B cell (primary cell): ENCODE results near the gene PHOX2B. TPM values are rescaled to one million over a fixed set of nuclear protein-coding genes. Genes with fewer than 3 reads are reported as not detected.

ENCODE experiments used
- ATAC-seq: fragments of 200-7000 bp; cut with Tn5 transposase; one replicate; pipeline ENCODE4 v1.10.0; 2021; ENCODE audit warnings: low read depth, mild to moderate bottlenecking, moderate number of reproducible peaks, moderate library complexity
- CTCF ChIA-PET: fragments of 350-600 bp; sonication (Branson Sonifier 250); formaldehyde crosslinking; loops from one replicate; lab custom pipeline; 2021; ENCODE audit warnings: antibody characterized with exemption, inconsistent platforms; lab: Charles Lee
- POLR2A ChIA-PET: fragments of 350-600 bp; sonication (Branson Sonifier 250); formaldehyde crosslinking; loops from one replicate; lab custom pipeline; 2021; ENCODE audit warnings: antibody characterized with exemption; lab: Charles Lee
- DNase-seq: peaks from one replicate; pipeline ENCODE4 v3.0.0; 2013
- H2AFZ ChIP-seq: 2 replicates; pipeline ENCODE4 v1.6.1; 2012; ENCODE audit warnings: mild to moderate bottlenecking, low read depth, low read length; ENCODE audit not compliant: insufficient read depth, poor library complexity, severe bottlenecking
- H3K27ac ChIP-seq, 2 donors: 1 replicate in 1 of 2; 2 replicates in 1 of 2; pipeline ENCODE4 v1.5.1; 2012 to 2013; ENCODE audit warnings: low read length in 2 of 2, mild to moderate bottlenecking in 2 of 2, moderate library complexity in 1 of 2
- H3K27me3 ChIP-seq, 4 experiments: fragments of 200-600 bp in 1 of 4; sonication (generic) in 1 of 4; replicated peaks in 1 of 4; 1 replicate in 2 of 4; 2 replicates in 2 of 4; pipeline versions ENCODE4 v1.6.1 to v1.7.0; 2013 to 2016; ENCODE audit warnings: low read length in 3 of 4, mild to moderate bottlenecking in 2 of 4, mixed read lengths in 1 of 4, moderate library complexity in 1 of 4; ENCODE audit not compliant: insufficient read depth in 4 of 4, control insufficient read depth in 3 of 4; ENCODE audit errors: control extremely low read depth in 1 of 4
- H3K36me3 ChIP-seq, 2 experiments: replicated peaks in 1 of 2; 1 replicate in 1 of 2; 2 replicates in 1 of 2; pipeline versions ENCODE4 v1.6.1 to v1.7.1; 2013; ENCODE audit warnings: low read length in 1 of 2; ENCODE audit not compliant: insufficient read depth in 2 of 2, control insufficient read depth in 1 of 2; ENCODE audit errors: control extremely low read depth in 1 of 2, extremely low read depth in 1 of 2
- H3K4me1 ChIP-seq, 2 donors: fragments of 200-600 bp in 1 of 2; sonication (generic) in 1 of 2; 1 replicate in 1 of 2; 2 replicates in 1 of 2; pipeline versions ENCODE4 v1.5.1 to v1.6.1; 2013 to 2017; ENCODE audit warnings: low read length in 2 of 2; ENCODE audit not compliant: control insufficient read depth in 2 of 2, insufficient read depth in 2 of 2
- H3K4me2 ChIP-seq: replicated peaks from 2 replicates; pipeline ENCODE3; 2012; ENCODE audit warnings: mild to moderate bottlenecking, low read depth, low read length; ENCODE audit not compliant: poor library complexity, severe bottlenecking
- H3K4me3 ChIP-seq, 5 experiments: fragments of 200-600 bp in 1 of 5; sonication (generic) in 1 of 5; 1 replicate in 3 of 5; 2 replicates in 2 of 5; pipeline versions ENCODE4 v1.5.1 to v1.7.0; 2011 to 2016; ENCODE audit warnings: low read length in 4 of 5, mild to moderate bottlenecking in 4 of 5, low read depth in 2 of 5, control low read depth in 1 of 5, moderate library complexity in 1 of 5; ENCODE audit not compliant: insufficient read depth in 1 of 5; ENCODE audit errors: control extremely low read depth in 1 of 5, extremely low read depth in 1 of 5
- H3K79me2 ChIP-seq: fragments of 200-600 bp; sonication (generic); one replicate; pipeline ENCODE4 v1.6.0; 2016; ENCODE audit warnings: low read length; ENCODE audit not compliant: control insufficient read depth, insufficient read depth
- H3K9ac ChIP-seq: fragments of 200-600 bp; sonication (generic); 2 replicates; pipeline ENCODE4 v1.6.1; 2017; ENCODE audit warnings: mild to moderate bottlenecking, low read length, moderate library complexity
- H3K9me3 ChIP-seq, 3 donors: one replicate each; pipeline versions ENCODE4 v1.6.1 to v1.7.1; 2013; ENCODE audit warnings: low read length in 2 of 3; ENCODE audit not compliant: control insufficient read depth in 2 of 3, insufficient read depth in 1 of 3; ENCODE audit errors: control extremely low read depth in 1 of 3
- H4K20me1 ChIP-seq: 2 replicates; pipeline ENCODE4 v1.6.0; 2012; ENCODE audit warnings: mild to moderate bottlenecking, low read length; ENCODE audit not compliant: insufficient read depth, control insufficient read depth, poor library complexity, severe bottlenecking
- H3K27ac Mint-ChIP-seq: one replicate; pipeline ENCODE4 v1.8.0; 2021; ENCODE audit warnings: mixed read lengths
- H3K27me3 Mint-ChIP-seq: one replicate; pipeline ENCODE4 v1.8.0; 2021; ENCODE audit warnings: mixed read lengths
- H3K4me1 Mint-ChIP-seq: one replicate; pipeline ENCODE4 v1.8.0; 2021; ENCODE audit warnings: mixed read lengths
- H3K4me3 Mint-ChIP-seq: one replicate; pipeline ENCODE4 v1.8.0; 2021; ENCODE audit warnings: mixed read lengths
- H3K9me3 Mint-ChIP-seq: one replicate; pipeline ENCODE4 v1.8.0; 2022; ENCODE audit warnings: mixed read lengths; ENCODE audit not compliant: insufficient read depth
- CTCF ChIP-seq: fragments of 200-600 bp; IDR thresholded peaks from one replicate; pipeline ENCODE4 v1.8.0; 2022; ENCODE audit warnings: antibody characterized with exemption, mild to moderate bottlenecking
- EZH2 ChIP-seq: IDR thresholded peaks from 2 replicates; pipeline ENCODE4 v1.6.1; 2012; ENCODE audit warnings: borderline replicate concordance, low read depth, mild to moderate bottlenecking, moderate library complexity, low read length; ENCODE audit not compliant: insufficient read depth, poor library complexity, severe bottlenecking
- WGBS: methylation state at CpG from one replicate; pipeline ENCODE4 v1.1.5; 2013; ENCODE audit warnings: missing lambda C conversion rate; ENCODE audit not compliant: insufficient coverage; 5-methylcytosine and 5-hydroxymethylcytosine counted together
- intact Hi-C: fragments of 100-400 bp; cut with micrococcal nuclease; formaldehyde crosslinking; loops from one replicate; pipeline ENCODE4 v1.10.0; 2022
- polyA plus RNA-seq: library from polyadenylated mRNA; depleted of rRNA; stranded (reverse); fragments of >200 nt; gene quantifications from 2 replicates; pipeline ENCODE4 v1.2.3, GENCODE V29; 2012
- total RNA-seq, 2 donors: library from RNA; stranded (reverse); fragments of 120-200 nt in 1 of 2; gene quantifications; 1 replicate in 1 of 2; 2 replicates in 1 of 2; pipeline versions ENCODE4 v1.2.3 to v1.2.4, GENCODE V29; 2013 to 2022

The PHOX2B gene
- total and polyA plus RNA-seq, 2 donors (not counting 1 experiment from before 2014, with no cell fraction given) = not detected

GRCh38 chr4:41745292-41746024 is 3.1 kb downstream of the PHOX2B start:
- peaks cover 0 to 63% (median 41%) of the 10 kb centered on the region in 4 experiments for H3K27me3 ChIP-seq
- H3K27ac ChIP-seq = no peak overlapping the region
- H3K4me2 ChIP-seq = no peak overlapping the region
- no peaks in the 10 kb centered on the region for H3K36me3 ChIP-seq
- TF ChIP-seq CTCF (no peak), EZH2 (no peak)
- H3K4me3 Mint-ChIP-seq = no peak overlapping the region
- H3K4me1 Mint-ChIP-seq = peaks cover 4% of the 10 kb centered on the region
- H3K27ac Mint-ChIP-seq = no peak overlapping the region
- no peaks in the 10 kb centered on the region for H3K9me3 Mint-ChIP-seq
- H3K4me1 ChIP-seq = peaks cover 0 to 6% of the 10 kb centered on the region in 2 donors
- H3K27me3 Mint-ChIP-seq = peaks cover 54% of the 10 kb centered on the region
- ATAC-seq = no peak
- no peak for DNase-seq
- H3K9ac ChIP-seq = no peak overlapping the region
- WGBS = 19% methylated on average over 52 of the region's 54 CpGs
- H3K4me3 ChIP-seq = no peak overlapping the region
- H4K20me1 ChIP-seq = no peaks in the 10 kb centered on the region
- H2AFZ ChIP-seq = no peak overlapping the region
- ChIA-PET POLR2A (no interaction called here), CTCF (no interaction called here)
- H3K79me2 ChIP-seq = no peaks in the 10 kb centered on the region
- intact Hi-C loops = no loop called here
- H3K9me3 ChIP-seq = peaks cover 0 to 25% (median 0%) of the 10 kb centered on the region in 3 donors

- Mint-ChIP-seq H3K27me3 (peaks cover 53% of the 10 kb centered on the region), H3K4me1 (peaks cover 4% of the 10 kb centered on the region), H3K4me3 (no peak overlapping the region), H3K9me3 (no peaks in the 10 kb centered on the region), H3K27ac (no peak overlapping the region)
- WGBS = 17% methylated on average over 28 of the region's 33 CpGs
- H3K79me2 ChIP-seq = no peaks in the 10 kb centered on the region
- H3K27me3 ChIP-seq = peaks cover 0 to 60% (median 38%) of the 10 kb centered on the region in 4 experiments
- CTCF ChIA-PET = no interaction called here
- H3K36me3 ChIP-seq = no peaks in the 10 kb centered on the region
- intact Hi-C loops = no loop called here
- peaks cover 0 to 6% of the 10 kb centered on the region in 2 donors for H3K4me1 ChIP-seq
- H2AFZ ChIP-seq = peak overlapping the region; percentile 28
- TF ChIP-seq EZH2 = no peak
- TF ChIP-seq CTCF = no peak
- H4K20me1 ChIP-seq = no peaks in the 10 kb centered on the region
- ATAC-seq (no peak), DNase-seq (no peak)
- POLR2A ChIA-PET = no interaction called here
- H3K9me3 ChIP-seq = peaks cover 0 to 25% (median 0%) of the 10 kb centered on the region in 3 donors
- H3K27ac ChIP-seq = no peak overlapping the region
- no peak overlapping the region for H3K4me3 ChIP-seq
- H3K9ac ChIP-seq = no peak overlapping the region
- H3K4me2 ChIP-seq = no peak overlapping the region
These were observed 3.8 kb downstream of the PHOX2B start for GRCh38 chr4:41744572-41745291.
